Dedifferentiated amniotic fluid mesenchymal stem cell (primary cell): ENCODE measurements around the gene ZNF136.

Experiments
- DNase-seq: peaks from one replicate; pipeline ENCODE4 v3.0.0-alpha.2; 2016; ENCODE audit errors: extremely low spot score

Gene ZNF136

DNA sequence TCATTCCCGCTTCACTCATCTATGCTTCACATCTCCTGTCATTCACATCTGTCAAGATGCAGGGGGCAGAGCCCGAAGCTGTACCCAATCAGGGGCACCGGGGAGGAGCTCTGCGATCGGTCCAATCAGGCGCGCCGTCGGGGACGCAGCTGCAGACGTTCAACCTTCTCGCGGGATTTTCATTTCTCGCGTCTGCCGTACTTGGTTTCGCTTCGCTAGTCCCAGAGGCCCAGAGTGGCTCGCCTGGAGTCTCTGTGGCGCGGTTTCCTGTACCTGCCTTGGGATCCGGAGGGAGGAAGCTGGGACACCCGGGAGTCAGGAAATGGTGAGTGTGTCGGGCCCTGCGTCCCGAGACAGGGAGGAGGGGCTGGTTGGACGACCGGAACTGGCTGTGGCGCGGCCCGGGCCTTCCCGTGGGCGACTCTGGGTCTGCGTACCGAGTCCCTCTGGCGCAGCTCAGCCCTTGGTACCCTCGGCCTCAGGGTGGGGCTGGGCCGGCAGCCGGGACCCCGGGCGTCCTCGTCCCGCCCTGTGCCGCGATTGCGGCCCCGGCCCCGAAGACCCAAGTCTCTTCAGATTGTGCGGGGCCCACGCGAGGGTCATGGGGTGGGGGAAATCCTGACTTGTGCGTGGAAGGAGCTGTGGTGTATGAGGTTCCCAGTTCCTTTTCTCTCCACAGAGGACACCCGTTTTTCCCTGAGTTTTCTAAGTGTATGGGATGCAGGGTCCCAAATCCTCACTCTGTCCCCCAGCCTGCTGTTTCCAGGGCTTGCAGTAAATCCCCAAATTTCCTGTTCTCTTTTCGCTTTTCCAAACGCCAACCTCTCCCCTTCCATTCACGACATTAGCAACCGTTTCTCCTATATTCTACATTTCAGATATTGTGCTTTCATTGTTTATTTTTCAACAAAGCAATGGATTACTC lies at the start of gene ZNF136:
Gene ZNF136 (plus strand): TSS at position 215 of the 925 bp plus-strand sequence. CDS start 108 bp downstream, at position 323.
- peak; percentile 99 for DNase-seq

DNA sequence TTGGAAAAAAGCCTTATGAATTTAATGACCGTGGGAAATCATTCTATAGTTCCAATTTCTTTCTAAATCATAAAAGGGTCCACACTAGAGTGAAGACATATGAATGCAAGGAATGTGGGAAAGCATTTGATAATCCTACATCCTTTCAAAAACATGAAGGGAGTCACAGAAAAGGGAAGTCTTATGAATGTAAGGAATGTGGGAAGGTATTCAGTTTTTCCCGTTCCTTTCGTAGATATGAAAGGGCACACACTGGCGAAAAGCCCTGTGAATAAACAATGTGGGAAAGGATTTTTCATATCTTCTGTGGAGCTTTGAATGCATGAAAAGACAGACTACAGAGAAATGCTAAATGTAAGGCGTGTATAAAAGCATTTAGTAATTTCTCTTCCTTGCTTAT lies 49.8 kb upstream of the ZNF136 start:
- DNase-seq, result no peak

DNA sequence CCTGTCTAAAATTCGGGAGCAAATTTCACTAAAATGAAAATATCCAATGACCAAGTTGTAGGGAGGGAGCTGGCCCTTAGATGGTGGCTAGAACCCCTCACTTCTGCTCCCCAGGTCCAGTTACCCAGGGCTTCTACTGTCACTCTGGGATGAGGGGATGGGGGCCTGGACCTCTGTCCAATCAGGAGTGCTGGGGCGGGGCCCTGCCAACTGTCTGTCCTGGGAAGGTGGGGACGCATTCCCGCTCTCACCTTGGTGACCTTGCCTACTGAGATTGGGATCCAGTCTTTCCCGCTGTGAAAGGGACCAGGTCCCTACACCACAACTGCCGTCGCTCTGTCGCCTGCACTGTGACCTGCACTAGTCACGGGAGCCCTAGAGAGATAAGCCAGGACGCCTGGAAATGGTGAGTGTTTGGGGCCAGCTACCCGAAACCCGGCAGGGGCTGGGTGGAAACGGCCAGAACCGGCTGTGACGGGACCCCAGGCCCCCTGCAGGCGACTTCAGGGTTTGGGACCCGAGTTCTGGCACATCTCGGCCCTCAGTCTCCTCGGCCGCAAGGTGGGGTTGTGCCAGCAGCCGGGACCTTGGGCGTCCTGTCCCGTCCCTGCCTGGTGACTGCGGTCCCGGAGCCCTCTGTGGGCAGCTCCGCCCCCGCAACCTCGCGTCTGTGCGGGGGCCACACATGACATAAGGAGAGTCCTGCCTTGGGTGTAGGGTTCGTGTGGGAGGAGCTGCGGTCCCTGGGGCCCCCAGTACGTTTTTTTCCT lies 45.5 kb upstream of the ZNF136 start:
- DNase-seq, result no peak

DNA sequence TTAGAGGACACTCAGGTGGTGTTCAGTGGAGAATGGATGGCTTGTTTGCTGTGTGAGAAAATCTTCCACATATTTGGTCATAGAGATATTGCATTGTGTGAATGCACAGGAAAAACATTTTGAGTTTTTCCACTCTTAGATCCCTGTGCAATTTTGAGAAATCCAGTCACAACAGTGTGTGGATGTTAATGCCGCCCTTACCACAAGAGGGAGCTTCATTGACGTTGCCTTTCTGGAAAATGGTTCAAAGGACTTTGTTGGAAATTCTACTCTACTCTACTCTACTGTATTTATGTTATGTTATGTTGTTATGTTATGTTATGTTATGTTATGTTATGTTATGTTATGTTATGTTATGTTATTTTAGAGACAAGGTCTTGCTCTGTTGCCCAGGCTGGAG lies 36.2 kb upstream of the ZNF136 start:
- DNase-seq, result no peak

DNA sequence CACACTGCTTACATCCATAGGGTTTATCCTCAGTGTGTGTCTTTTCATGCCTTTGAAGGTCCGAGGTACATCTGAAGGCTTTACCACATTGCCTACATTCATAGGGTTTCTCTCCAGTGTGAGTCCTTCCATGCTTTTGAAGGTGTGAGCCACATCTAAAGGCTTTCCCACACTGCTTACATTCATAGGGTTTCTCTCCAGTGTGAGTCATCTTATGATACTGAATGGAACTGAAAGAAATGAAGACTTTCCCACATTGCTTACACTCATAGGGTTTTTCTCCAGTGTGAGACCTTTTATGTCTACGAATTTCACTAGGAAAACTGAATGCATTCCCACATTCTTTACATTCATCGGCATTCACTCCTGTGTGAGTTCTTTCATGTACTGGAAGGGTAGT lies 29.8 kb upstream of the ZNF136 start:
- no peak for DNase-seq

DNA sequence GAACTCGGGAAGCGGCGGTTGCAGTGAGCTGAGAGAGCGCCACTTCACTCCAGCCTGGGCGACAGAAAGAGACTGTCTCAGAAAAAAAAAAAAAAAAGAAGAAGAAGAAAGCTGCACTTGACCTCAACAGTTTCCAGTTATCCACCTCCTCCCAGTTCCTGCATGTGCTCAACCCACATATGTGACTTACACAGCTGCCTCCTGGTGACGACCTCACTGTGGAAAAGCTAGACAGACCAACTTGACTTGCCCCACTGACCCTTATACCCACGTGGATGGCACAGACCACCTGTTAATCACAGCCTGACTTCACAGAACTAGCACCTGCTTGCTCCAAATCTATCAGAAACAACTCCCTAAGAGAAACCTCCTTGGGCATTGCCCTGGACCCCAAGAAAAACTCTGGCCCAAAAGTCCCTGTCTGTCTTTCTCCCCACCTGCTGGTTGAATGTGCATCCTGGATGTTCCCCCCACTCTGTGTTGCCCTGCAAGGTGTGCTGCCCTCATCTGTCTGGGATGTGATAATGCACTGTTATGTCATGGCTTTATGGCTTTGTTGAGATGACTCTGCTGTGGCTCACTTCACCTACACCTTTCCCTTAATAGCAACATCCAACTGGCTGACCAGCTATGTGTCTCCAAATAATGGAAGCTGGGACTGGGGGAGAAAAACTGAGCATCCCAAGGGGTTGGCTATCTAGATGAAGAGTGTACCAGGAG lies 25.5 kb upstream of the ZNF136 start:
- no peak for DNase-seq

DNA sequence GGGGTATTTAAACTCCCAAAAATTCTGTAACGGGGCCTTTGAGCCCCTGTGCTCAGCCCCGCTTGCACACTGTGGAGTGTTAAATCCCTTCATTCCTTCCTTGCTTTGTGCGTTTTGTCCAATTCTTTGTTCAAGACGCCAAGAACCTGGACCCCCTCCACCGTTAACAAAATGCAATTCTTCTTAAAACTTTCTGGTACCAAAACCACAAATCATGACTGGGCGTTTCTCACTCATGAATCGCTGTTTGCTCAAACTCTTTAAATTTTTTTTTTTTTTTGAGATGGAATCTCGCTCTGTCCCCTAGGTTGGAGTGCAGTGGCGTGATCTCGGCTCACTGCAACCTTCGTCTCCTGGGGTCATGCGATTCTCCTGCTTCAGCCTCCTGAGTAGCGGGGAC lies 23.6 kb upstream of the ZNF136 start:
- DNase-seq, result peak; percentile 26

DNA sequence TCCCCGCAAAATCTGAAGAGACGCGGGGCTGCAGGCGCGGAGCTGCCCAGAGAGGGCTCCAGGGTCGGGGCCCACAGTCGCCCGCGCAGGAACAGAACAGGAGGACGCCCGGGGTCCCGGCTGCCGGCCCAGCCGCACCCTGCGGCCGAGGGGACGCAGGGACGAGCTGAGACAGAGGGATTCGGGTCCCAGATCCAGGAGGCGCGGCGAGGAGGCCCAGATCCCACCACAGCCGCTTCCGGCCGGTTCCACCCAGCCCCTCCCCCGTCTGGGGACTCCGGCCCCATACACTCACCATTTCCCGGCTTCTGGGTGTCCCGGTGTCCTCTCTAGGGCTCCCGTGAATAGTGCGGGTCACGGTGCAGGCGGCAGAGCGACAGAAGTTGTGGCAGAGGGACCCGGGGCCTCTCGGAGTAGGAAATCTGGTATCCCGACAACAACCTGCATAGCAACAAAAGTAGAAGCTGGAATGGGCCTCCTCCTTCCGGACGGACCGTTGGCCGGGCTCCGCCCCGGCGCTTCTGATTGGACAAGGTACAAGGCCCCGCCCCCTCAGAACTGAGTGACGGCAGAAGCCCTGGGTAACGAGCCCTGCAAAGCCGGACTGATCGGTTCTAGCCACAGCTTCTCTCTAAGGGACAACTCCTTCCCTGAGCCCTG lies 22.9 kb upstream of the ZNF136 start, which contains the start of gene ZNF20:
Gene ZNF20 (minus strand): TSS at position 466 of the 660 bp plus-strand sequence. CDS start 168 bp downstream, at position 298.
- DNase-seq, result peak; percentile 96

DNA sequence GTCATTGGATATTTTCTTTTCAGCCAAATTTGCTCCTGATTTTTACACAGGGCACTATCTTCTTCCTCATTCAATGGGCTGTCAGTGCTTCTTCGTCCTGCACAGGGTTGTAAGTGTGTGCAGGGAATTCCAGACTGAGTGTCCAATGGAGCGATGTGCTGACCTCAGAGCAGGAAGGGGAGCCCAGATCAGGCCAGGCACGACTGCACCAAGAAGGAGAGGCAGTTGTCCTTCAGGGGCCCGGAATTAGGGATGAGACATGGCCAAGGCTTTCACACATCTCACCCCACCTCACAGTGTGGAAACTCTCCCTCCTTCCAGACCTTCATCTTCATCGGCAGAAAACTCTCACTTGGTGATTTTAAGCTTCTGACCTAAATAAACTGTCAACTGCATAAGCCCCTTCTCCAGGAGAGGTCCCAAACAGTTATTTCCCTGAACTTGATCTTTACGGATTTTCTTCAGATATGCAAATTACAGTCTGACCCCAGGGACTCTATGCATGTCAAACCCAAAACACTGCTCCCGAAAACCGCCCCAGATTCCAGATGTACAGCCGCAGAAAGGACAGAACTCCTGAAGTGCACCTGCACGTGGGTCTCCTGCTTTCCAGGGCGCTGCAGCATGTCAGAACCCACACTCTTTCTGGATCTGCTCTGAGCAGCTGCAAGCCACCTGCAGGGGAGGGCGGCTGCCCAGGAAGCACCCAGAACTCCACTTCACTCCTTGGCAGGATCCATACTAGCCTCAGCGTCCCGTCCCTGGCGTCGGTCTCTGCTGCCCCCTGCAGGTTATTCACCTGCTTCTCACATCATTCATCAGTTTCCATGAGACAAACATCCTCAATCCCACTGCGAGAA lies 22.1 kb upstream of the ZNF136 start:
- peak; percentile 80 for DNase-seq

DNA sequence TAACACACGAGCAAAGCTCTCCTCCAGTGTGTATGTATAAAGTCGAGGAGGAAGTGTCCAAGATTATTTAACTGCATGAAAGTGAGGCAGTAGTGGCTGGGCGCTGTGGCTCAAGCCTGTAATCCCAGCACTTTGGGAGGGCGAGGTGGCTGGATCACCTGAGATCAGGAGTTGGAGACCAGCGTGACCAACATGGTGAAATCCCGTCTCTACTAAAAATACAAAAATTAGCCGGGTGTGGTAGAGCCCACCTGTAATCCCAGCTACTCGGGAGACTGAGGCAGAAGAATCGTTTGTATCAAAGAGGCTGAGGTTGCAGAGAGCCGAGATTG lies 21.5 kb upstream of the ZNF136 start:
- DNase-seq, result no peak

DNA sequence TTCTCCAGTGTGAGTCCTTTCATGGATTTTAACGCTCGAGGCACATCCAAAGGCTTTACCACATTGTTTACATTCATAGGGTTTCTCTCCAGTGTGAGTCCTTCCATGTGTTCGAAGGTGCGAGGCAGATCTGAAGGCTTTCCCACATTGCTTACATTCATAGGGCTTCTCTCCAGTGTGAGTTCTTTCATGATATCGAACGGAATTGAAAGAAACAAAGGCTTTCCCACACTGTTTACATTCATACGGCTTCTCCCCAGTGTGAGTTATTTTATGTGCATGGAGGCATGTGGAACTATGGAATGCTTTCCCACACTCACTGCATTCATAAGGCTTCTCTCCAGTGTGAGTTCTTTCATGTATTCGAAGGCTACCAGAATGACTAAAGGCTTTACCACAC lies 17.5 kb upstream of the ZNF136 start:
- no peak for DNase-seq

DNA sequence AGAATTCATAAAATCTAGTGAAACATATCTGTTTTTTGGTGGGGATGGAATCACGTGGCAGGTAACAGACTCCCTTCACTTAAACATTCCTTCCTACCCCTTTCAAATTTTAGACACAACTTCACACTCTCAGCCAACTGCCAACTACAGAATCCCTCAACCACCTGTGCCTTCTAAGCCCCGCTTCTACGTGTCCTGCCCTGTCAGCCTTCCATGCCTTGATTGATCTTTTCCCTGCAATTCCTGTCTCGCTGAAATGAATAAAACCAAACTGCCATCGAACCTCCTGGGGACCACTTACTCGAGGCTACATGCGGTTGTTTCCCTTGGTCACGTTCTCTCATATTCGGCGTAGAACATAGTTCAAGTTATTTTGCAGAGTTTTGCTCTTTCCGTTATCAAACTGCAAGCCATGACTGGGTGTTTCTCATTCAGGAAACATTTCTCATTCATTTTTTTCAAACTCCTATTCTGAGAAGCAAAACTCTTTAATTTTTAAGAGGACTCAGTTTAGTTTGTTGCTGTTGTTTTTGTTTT lies 7.5 kb upstream of the ZNF136 start:
- no peak for DNase-seq

DNA sequence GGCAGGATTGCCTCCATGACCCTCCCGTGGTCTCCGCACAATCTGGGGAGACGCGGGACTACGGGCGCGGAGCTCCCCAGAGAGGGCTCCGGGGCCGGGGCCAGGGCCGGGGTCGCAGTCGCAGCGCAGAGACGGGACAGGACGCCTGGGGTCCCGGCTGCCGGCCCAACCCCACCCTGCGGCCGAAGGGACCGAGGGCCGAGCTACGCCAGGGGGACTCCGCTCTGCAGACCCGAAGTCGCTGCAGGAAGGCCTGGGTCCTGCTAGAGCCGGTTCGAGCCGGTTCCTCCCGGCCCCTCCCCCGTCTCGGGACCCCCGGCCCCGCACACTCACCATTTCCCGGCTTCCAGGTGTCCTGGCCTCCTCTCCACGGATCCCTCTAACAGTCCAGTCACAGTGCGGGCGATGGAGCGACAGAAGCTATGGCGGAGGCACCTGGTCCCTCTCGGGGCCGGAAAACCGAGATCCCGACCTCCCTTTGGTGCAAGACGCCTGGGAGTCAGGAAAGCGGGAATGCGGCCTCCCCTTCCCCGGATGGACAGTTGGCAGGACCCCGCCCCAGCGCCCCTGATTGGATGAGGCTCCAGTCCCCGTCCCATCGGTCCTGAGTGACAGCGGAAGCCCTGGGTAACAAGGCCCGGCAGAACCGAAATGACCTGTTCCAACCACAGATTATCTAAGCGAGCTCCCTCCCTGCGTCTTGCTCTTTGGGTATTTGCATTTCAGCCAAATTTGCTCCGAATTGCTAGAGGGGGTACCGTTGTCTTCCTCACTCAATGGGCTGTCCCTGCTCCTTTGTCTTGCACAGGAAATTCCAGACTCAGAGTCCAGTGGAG lies 6.5 kb upstream of the ZNF136 start, which contains the start of gene ZNF625:
Gene ZNF625 (minus strand): TSS at position 512 of the 836 bp plus-strand sequence. CDS start 176 bp downstream, at position 336.
- peak; percentile 84 for DNase-seq

DNA sequence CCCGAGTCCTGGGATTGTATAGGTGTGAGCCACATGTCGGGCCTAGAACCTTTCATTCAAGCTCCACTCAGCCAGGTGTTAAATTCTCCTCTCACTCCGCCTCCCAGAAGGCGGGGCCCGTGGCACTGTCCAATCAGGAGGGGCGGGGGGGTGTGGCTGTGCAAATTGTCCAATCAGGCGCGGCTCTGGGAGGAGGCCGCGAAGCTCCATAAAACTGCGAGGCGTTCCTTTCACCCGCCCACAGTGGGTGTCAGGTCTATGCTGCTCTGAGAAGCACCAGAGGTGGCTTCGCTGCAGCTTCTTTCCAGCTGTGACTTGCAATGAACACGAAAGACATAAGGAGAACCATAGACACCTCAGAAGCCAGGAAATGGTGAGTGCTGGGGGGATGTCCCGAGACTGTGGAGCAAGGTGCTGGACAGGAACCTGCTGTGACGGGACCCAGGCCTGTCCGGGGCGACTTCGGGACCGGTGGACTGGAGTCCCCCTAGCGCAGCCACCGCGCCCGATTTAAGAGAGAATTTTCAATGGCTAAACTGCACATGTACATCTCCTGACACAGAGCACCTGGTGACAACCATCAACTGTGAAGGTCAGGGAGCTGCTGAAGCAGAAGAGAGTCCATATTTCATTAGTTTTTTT lies 3.0 kb upstream of the ZNF136 start:
- no peak for DNase-seq

DNA sequence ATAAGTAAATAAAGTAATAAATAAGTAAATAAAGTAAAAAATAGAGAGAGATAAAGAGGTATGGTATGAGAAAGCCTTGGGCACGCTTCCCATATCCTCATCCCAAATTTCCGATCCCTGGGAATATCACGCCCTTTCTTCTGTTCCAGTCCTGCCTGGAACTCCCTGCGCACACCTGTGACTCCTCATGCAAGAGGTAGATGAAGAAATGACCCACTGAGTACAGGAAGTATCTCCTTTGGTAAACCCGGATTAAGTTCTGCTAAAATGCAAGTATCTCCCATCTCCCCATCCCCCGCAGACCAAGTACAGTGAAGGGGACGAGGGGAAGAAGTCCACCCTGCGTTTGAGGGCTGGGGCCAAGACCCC lies 399 bp upstream of the ZNF136 start:
- DNase-seq, result no peak

DNA sequence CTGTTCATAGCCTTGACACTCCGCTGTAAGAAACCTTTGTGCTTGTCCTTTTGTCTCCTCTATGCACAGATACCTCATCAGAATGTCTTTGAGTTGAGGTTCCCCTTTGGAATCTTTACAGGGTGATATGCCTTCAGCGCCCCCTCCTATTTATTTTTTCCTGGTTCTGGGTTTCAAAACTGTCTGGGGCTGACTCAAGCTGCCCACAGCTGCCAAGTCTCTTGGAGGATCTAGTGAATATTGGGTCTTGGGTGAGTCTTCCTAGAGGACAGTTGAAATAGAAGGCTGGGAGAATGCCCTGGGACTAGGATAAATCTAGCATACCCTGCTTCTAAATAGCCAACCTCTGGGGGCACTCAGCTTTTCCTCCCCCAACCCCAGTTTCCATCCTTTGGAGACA lies 930 bp downstream of the ZNF136 start:
- peak; percentile 31 for DNase-seq

DNA sequence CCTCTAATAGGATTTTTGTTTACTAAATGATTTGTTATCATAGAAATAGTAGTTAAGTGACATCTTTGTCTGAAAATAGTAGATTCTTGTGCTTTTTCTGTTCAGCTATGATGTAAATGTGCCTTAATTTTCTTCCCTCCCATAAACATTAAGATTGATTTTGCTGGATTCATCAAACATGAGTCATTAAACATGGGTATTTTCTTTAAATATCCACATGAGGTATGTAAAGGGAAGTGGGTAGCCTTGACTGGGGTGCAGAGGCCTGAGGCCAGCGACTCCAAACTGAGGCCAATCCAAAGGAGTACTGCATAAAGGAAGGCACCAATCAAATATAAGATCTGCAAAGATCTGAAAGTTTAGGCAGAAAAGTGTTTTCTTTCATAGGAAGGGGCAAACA lies 3.7 kb downstream of the ZNF136 start:
- peak; percentile 19 for DNase-seq

DNA sequence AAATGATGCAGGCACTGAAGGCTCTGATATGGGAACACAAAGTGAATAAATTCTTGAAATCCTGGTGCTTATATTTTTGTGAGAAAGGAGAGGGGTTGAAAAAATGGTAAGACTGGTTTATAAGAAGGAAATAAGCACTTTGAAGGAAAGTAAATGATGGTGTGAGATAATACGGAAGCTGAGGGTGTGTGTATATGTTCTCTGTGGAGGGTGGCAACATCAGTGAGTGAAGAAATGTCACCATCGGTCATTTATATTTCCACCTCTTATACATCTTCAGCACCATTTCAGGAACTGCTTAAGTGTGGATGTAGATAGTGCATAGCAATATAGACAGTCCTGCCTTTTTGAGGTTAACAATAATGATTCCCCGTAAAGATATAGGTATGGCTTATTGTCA lies 17.5 kb downstream of the ZNF136 start:
- no peak for DNase-seq

DNA sequence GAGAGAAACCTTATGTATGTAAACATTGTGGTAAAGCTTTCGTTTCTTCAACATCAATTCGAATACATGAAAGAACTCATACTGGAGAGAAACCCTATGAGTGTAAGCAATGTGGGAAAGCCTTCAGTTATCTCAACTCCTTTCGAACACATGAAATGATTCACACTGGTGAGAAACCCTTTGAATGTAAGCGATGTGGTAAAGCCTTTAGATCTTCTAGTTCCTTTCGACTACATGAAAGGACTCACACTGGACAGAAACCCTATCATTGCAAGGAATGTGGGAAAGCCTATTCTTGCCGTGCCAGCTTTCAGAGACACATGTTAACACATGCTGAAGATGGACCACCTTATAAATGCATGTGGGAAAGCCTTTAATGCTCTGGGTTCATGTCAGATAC lies 24.7 kb downstream of the ZNF136 start:
- no peak for DNase-seq
